Colonic mucosa (tissue), 4 donors: ENCODE data around the gene EMID1. TPM values are rescaled to one million over a fixed set of nuclear protein-coding genes. Genes with fewer than 3 reads are reported as not detected.

Experiments used
- DNase-seq: peaks from one replicate; pipeline ENCODE4 v3.0.0-alpha.2; 2020
- H3K27ac ChIP-seq: fragments of 200-600 bp; one replicate; pipeline ENCODE4 v1.8.0; 2021
- H3K27me3 ChIP-seq: fragments of 200-600 bp; one replicate; pipeline ENCODE4 v1.8.0; 2021
- H3K36me3 ChIP-seq: fragments of 200-600 bp; one replicate; pipeline ENCODE4 v1.8.0; 2021
- H3K4me1 ChIP-seq: fragments of 200-600 bp; one replicate; pipeline ENCODE4 v1.8.0; 2021; ENCODE audit warnings: mild to moderate bottlenecking
- H3K4me3 ChIP-seq: fragments of 200-600 bp; one replicate; pipeline ENCODE4 v1.8.0; 2021
- H3K9ac ChIP-seq, 2 donors: one replicate each; pipeline ENCODE4 v1.7.0; 2013; ENCODE audit warnings: control low read depth in 2 of 2, low read depth in 2 of 2, low read length in 2 of 2
- H3K9me3 ChIP-seq: fragments of 200-600 bp; one replicate; pipeline ENCODE4 v1.8.0; 2021
- intact Hi-C: fragments of 100-400 bp; cut with DNase I; formaldehyde crosslinking; loops from one replicate; pipeline ENCODE4 v1.14.1; 2022
- total RNA-seq, 2 donors: library from RNA; stranded (reverse); fragmentation: NEBNext Ultra II Directional in 1 of 2; extraction: Animal tissue kit (Norgen Biotek cat#: 25700) in 1 of 2; gene quantifications; one replicate each; pipeline ENCODE4 v1.2.1, GENCODE V29; 2021
- TF ChIP-seq, protein P1 (sequence below): fragments of 200-600 bp; IDR thresholded peaks from one replicate; pipeline ENCODE4 v1.8.0; 2022; ENCODE audit warnings: antibody characterized with exemption, mild to moderate bottlenecking
- donor health status: healthy.
- donor health status: DM: no; HTN: no; CAD: no.
- donor health status: DM: no; HTN: no; CAD: no.

EMID1 gene
- total RNA-seq, 2 donors from 2014 or later, result 4.4 TPM

DNA sequence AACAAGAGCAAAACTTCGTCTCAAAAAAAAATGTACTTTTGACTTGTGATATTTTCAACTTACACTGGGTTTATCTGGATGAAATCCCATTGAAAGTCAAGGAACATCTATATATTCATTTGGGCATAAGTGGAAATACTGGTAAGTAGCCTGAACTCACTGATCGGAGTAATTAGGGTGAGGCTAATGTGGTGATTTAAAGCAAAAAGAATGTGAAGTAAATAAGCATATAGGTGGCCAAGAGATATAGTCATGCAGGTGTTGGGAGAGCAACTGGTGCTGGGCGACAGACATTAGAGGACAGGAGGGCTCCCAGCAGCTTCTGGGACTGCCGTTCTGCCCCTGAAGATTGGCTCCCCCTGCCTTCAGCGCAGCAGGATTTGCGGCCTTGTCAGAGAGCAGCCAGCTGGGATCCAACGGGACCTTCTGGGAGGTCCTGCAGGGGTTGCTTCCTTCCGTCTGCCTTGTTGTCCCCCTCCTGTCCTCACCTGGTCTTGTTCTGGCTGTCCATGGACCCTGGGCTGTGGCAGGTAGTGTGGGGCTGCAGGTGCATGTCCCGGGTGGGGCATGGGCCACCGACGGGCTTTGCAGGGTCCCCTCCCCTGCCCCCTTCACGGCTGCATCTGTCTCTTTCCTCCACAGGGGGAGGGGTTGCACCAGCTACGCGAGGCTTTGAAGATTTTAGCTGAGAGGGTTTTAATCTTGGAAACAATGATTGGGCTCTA lies 48.0 kb downstream of the EMID1 start:
- Histone ChIP-seq H3K9me3 (no peaks in the 10 kb centered on the region), H3K4me1 (no peaks in the 10 kb centered on the region), H3K4me3 (no peak overlapping the region), H3K9ac (no peak overlapping the region), H3K36me3 (no peaks in the 10 kb centered on the region), H3K27ac (no peak overlapping the region), H3K27me3 (no peaks in the 10 kb centered on the region)
- intact Hi-C loops, result no loop called here
- no peak for DNase-seq
- TF ChIP-seq, protein P1, sequence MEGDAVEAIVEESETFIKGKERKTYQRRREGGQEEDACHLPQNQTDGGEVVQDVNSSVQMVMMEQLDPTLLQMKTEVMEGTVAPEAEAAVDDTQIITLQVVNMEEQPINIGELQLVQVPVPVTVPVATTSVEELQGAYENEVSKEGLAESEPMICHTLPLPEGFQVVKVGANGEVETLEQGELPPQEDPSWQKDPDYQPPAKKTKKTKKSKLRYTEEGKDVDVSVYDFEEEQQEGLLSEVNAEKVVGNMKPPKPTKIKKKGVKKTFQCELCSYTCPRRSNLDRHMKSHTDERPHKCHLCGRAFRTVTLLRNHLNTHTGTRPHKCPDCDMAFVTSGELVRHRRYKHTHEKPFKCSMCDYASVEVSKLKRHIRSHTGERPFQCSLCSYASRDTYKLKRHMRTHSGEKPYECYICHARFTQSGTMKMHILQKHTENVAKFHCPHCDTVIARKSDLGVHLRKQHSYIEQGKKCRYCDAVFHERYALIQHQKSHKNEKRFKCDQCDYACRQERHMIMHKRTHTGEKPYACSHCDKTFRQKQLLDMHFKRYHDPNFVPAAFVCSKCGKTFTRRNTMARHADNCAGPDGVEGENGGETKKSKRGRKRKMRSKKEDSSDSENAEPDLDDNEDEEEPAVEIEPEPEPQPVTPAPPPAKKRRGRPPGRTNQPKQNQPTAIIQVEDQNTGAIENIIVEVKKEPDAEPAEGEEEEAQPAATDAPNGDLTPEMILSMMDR, result no peak

DNA sequence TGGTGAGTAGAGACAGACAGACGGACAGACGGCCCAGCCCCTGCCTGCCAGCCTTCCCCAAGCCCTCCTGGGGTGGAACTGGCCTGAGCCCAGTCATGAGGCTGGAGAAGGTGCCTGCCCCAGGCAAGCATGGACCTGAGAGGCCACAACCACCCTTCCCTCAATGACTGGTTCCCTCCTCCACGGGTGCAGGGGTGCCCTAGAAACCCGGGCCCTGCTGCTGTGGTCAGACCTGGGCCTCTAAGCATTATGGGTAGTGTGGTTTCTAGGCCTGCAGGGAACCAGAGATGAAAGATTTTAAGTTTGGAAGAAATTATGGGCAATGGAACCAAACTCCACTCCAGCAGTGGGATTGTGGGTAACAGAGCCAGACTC lies 48.6 kb downstream of the EMID1 start:
- Histone ChIP-seq H3K9ac (no peak overlapping the region), H3K9me3 (no peaks in the 10 kb centered on the region), H3K27me3 (no peaks in the 10 kb centered on the region), H3K36me3 (no peaks in the 10 kb centered on the region), H3K4me3 (no peak overlapping the region), H3K4me1 (no peaks in the 10 kb centered on the region), H3K27ac (no peak overlapping the region)
- TF ChIP-seq, protein P1, result no peak
- intact Hi-C loops, result no loop called here
- DNase-seq, result no peak

DNA sequence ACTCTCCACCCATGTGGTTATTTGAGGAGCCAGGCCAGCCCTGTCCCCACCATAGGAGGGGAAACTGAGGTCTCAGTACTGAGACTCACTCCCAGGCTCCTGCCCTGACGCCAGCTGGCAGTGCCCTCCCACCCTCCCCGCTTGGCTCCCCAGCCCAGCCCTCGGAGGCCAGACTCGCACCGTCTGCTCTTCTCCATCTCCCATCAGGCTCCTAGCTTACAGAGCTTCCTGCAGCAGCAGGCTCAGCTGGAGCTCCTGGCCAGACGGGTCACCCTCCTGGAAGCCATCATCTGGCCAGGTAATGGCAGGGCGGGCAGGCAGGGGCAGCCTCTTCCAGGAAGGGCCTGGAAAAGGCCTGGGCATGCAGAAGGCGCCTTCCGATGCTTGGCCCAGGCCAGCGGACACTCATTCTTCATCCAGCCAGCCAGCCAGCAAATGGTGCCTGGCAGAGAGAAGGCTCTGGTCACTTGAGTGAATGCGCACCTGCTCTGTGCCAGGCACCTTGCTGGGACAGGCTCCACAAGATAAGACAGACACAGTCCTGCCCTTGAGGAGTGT lies 49.4 kb downstream of the EMID1 start:
- no peak overlapping the region for H3K9ac ChIP-seq
- H3K4me1 ChIP-seq, result no peaks in the 10 kb centered on the region
- H3K4me3 ChIP-seq, result no peak overlapping the region
- no peaks in the 10 kb centered on the region for H3K27me3 ChIP-seq
- no peaks in the 10 kb centered on the region for H3K36me3 ChIP-seq
- TF ChIP-seq, protein P1, result no peak
- no peaks in the 10 kb centered on the region for H3K9me3 ChIP-seq
- DNase-seq, result no peak
- no peak overlapping the region for H3K27ac ChIP-seq
- intact Hi-C loops, result no loop called here

DNA sequence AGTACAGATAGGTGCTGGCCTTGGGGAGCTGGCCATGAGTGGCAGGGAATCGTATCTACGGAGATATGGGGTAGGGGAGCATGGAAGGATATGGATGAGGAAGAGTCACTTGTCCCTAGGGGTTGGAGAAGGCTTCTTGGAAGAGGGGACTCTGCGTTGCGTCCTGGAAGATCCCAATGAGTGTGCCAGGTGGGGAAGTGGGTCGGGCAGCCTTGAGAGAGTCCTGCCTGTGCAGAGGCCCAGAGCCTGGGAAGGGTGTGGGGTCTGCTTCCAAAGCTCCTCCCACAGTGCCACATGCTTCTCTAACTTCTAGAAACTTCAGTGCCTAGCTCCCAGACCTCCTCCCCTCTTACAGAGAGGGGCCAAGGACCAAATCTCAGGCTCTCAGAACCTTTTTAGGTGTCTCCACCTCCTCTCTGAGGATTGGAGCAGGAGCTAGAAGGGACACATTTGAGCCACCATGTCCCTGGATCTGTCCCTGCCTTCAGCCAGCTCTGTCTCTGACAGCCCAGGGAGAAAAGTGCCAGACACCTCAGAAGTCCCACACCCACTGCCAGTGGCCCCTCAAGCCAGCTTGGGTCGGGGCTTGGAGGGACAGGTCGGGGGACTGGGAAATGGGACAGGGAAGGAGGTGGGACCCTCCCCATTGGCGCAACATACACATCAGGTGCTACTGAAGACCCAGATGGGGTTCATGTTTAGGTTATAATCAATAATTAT lies 51.1 kb downstream of the EMID1 start:
- H3K36me3 ChIP-seq, result no peaks in the 10 kb centered on the region
- TF ChIP-seq, protein P1, result no peak
- H3K9me3 ChIP-seq, result no peaks in the 10 kb centered on the region
- H3K4me1 ChIP-seq, result no peaks in the 10 kb centered on the region
- H3K27ac ChIP-seq, result no peak overlapping the region
- intact Hi-C loops, result no loop called here
- H3K27me3 ChIP-seq, result no peaks in the 10 kb centered on the region
- DNase-seq, result no peak
- no peak overlapping the region for H3K9ac ChIP-seq
- no peak overlapping the region for H3K4me3 ChIP-seq

DNA sequence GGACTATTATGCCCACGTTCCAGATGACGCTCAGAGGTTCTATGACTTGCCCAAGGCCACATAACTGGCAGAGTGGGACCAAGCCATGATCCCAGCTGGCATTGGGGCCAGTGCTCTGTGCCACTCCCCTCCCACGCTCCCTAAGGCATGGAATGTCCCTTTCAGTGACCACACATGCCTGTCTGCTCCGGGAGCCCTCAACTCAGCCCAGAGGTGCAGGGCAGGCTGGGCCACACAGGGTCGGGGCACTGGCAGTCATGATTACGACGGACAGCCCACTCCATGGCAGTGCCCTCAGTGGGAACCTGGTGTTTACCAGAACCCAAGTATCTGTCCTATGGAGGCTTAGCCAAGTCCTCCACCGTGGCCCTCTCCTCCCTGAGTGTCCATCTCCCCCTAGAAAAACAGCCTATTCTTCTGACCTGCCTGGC lies 52.1 kb downstream of the EMID1 start:
- intact Hi-C loops, result no loop called here
- H3K4me3 ChIP-seq, result no peak overlapping the region
- no peaks in the 10 kb centered on the region for H3K4me1 ChIP-seq
- no peaks in the 10 kb centered on the region for H3K27me3 ChIP-seq
- H3K36me3 ChIP-seq, result no peaks in the 10 kb centered on the region
- no peak for DNase-seq
- no peaks in the 10 kb centered on the region for H3K9me3 ChIP-seq
- TF ChIP-seq, protein P1, result no peak
- H3K27ac ChIP-seq, result no peak overlapping the region
- no peak overlapping the region for H3K9ac ChIP-seq
